Mesenchymal stem cell (in vitro differentiated cells and primary cell): ENCODE data around the gene KIF1A.
A peak's percentile ranks its signal among the peaks of the same experiment; 100 is the strongest.

ENCODE experiments used
- DNase-seq: peaks from one replicate; pipeline ENCODE4 v3.0.0-alpha.2; 2013
- H2AFZ ChIP-seq: one replicate; pipeline ENCODE4 v1.6.1; 2013; ENCODE audit warnings: low read depth, mild to moderate bottlenecking, control low read depth, inconsistent platforms, low read length, moderate library complexity
- H2AK5ac ChIP-seq: 2 replicates; pipeline ENCODE4 v1.6.1; 2013; ENCODE audit warnings: low read length, moderate library complexity, mild to moderate bottlenecking, inconsistent platforms; ENCODE audit not compliant: severe bottlenecking
- H2BK120ac ChIP-seq: one replicate; pipeline ENCODE4 v1.6.1; 2013; ENCODE audit warnings: low read depth, mild to moderate bottlenecking, inconsistent platforms, low read length, moderate library complexity
- H2BK12ac ChIP-seq, 2 experiments: one replicate each; pipeline ENCODE4 v1.6.1; 2013; ENCODE audit warnings: inconsistent platforms in 2 of 2, low read length in 2 of 2, mild to moderate bottlenecking in 2 of 2, moderate library complexity in 2 of 2, control low read depth in 1 of 2
- H2BK15ac ChIP-seq: one replicate; pipeline ENCODE4 v1.6.1; 2013; ENCODE audit warnings: mild to moderate bottlenecking, low read depth, inconsistent platforms; ENCODE audit not compliant: poor library complexity, severe bottlenecking
- H2BK5ac ChIP-seq: 2 replicates; pipeline ENCODE4 v1.6.1; 2013; ENCODE audit warnings: low read depth, mild to moderate bottlenecking, low read length, control low read depth, inconsistent platforms; ENCODE audit not compliant: poor library complexity, severe bottlenecking
- H3K14ac ChIP-seq, 2 experiments: one replicate each; pipeline ENCODE4 v1.6.1; 2013; ENCODE audit warnings: inconsistent platforms in 2 of 2, low read length in 2 of 2, control low read depth in 1 of 2, mild to moderate bottlenecking in 1 of 2, moderate library complexity in 1 of 2
- H3K18ac ChIP-seq, 2 experiments: one replicate each; pipeline ENCODE4 v1.6.1; 2013; ENCODE audit warnings: inconsistent platforms in 2 of 2, low read length in 2 of 2, control low read depth in 1 of 2, low read depth in 1 of 2, mild to moderate bottlenecking in 1 of 2
- H3K23ac ChIP-seq, 2 experiments: one replicate each; pipeline ENCODE4 v1.6.1; 2013; ENCODE audit warnings: inconsistent platforms in 2 of 2, low read length in 2 of 2, mild to moderate bottlenecking in 2 of 2, moderate library complexity in 2 of 2, control low read depth in 1 of 2
- H3K27ac ChIP-seq: 2 replicates; pipeline ENCODE4 v1.5.1; 2013; ENCODE audit warnings: mild to moderate bottlenecking, moderate library complexity, low read length, control low read depth, inconsistent platforms; ENCODE audit not compliant: poor library complexity, severe bottlenecking
- H3K27me3 ChIP-seq, 2 experiments: 2 replicates each; pipeline versions ENCODE4 v1.6.1 to v1.7.0; 2013; ENCODE audit warnings: low read length in 2 of 2, mild to moderate bottlenecking in 2 of 2, moderate library complexity in 2 of 2, control low read depth in 1 of 2, inconsistent platforms in 1 of 2; ENCODE audit not compliant: control insufficient read depth in 1 of 2, insufficient read depth in 1 of 2
- H3K36me3 ChIP-seq, 2 experiments: 2 replicates each; pipeline versions ENCODE4 v1.6.1 to v1.7.0; 2013; ENCODE audit warnings: low read length in 2 of 2, control low read depth in 1 of 2, inconsistent platforms in 1 of 2, low read depth in 1 of 2, mild to moderate bottlenecking in 1 of 2; ENCODE audit not compliant: insufficient read depth in 2 of 2, control insufficient read depth in 1 of 2
- H3K4ac ChIP-seq, 2 experiments: one replicate each; pipeline ENCODE4 v1.6.1; 2013; ENCODE audit warnings: inconsistent platforms in 2 of 2, low read length in 2 of 2, mild to moderate bottlenecking in 2 of 2, moderate library complexity in 2 of 2, control low read depth in 1 of 2, low read depth in 1 of 2
- H3K4me1 ChIP-seq: 2 replicates; pipeline ENCODE4 v1.6.1; 2013; ENCODE audit warnings: low read depth, low read length, control low read depth; ENCODE audit not compliant: control insufficient read depth, insufficient read depth
- H3K4me2 ChIP-seq: 2 replicates; pipeline ENCODE4 v1.6.1; 2013; ENCODE audit warnings: low read length, mild to moderate bottlenecking, inconsistent platforms; ENCODE audit not compliant: poor library complexity, severe bottlenecking
- H3K4me3 ChIP-seq, 2 experiments: 2 replicates each; pipeline versions ENCODE4 v1.5.1 to v1.7.0; 2013; ENCODE audit warnings: low read length in 2 of 2, mild to moderate bottlenecking in 2 of 2, control low read depth in 1 of 2, low read depth in 1 of 2; ENCODE audit not compliant: insufficient read depth in 1 of 2
- H3K79me1 ChIP-seq: replicated peaks from 2 replicates; pipeline ENCODE4 v1.6.1; 2013; ENCODE audit warnings: mild to moderate bottlenecking, control low read depth, low read length, inconsistent platforms; ENCODE audit not compliant: poor library complexity, severe bottlenecking
- H3K9ac ChIP-seq: 2 replicates; pipeline ENCODE4 v1.7.0; 2013; ENCODE audit warnings: mild to moderate bottlenecking, low read length, moderate library complexity
- H3K9me3 ChIP-seq: 2 replicates; pipeline ENCODE4 v1.7.0; 2013; ENCODE audit warnings: mild to moderate bottlenecking, low read length; ENCODE audit not compliant: control insufficient read depth
- H4K8ac ChIP-seq: one replicate; pipeline ENCODE4 v1.6.1; 2013; ENCODE audit warnings: inconsistent platforms, mild to moderate bottlenecking, low read length, moderate library complexity
- H4K91ac ChIP-seq: one replicate; pipeline ENCODE4 v1.6.1; 2013; ENCODE audit warnings: mild to moderate bottlenecking, low read length, inconsistent platforms
- WGBS: methylation state at CpG from one replicate; pipeline ENCODE4 v1.1.7; 2013; ENCODE audit warnings: mixed read lengths; 5-methylcytosine and 5-hydroxymethylcytosine counted together

Gene KIF1A

DNA sequence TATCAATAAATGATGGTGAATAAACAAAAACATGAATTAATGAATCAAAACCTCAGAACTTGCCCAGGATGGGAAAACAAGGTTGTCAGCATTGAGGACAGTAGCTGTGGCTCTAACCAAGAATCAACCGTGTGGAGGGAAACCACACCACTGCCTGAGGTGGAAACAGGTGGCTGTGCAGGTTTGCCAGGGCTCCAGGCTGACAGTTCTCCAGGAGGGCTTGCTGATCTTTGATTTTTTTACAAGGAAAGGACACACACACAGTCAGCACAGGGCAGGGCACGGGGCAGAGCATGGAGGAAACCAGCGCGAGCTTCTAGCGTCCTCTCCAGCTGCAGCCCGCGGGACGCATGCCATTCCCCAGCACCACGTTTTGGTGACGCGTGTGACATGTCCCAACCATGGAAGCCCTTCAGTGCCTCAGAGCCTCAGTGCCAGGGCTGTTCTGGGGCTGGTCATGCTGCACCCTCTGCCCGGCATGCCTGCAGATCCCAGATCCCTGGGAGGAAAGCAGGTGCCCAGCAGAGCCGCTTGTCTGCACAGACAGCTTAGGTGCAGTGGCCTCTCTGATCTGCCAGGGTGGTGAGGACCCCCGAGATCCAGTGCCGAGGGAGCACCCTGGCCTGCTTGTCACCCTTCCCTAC lies 32.8 kb upstream of the KIF1A start:
- no peak overlapping the region for H4K91ac ChIP-seq
- WGBS: 89% methylated on average over 15 of the region's 15 CpGs
- no peak overlapping the region for H3K4ac ChIP-seq
- no peak overlapping the region for H2BK5ac ChIP-seq
- H2BK12ac ChIP-seq: no peak overlapping the region
- no peak for DNase-seq
- H3K9me3 ChIP-seq: peaks cover 13% of the 10 kb centered on the region
- H3K4me2 ChIP-seq: no peak overlapping the region
- no peak overlapping the region for H2BK15ac ChIP-seq
- H3K4me1 ChIP-seq: peaks cover 3% of the 10 kb centered on the region
- no peak overlapping the region for H3K9ac ChIP-seq
- no peak overlapping the region for H3K27ac ChIP-seq
- H3K27me3 ChIP-seq: peaks cover 10 to 36% of the 10 kb centered on the region in 2 experiments
- H4K8ac ChIP-seq: no peak overlapping the region
- H3K36me3 ChIP-seq: no peaks in the 10 kb centered on the region
- no peak overlapping the region for H2BK120ac ChIP-seq
- no peak overlapping the region for H3K23ac ChIP-seq
- H3K14ac ChIP-seq: no peak overlapping the region
- no peak overlapping the region for H2AFZ ChIP-seq
- H3K79me1 ChIP-seq: no peaks in the 10 kb centered on the region
- no peak overlapping the region for H3K4me3 ChIP-seq
- no peak overlapping the region for H2AK5ac ChIP-seq
- H3K18ac ChIP-seq: no peak overlapping the region

DNA sequence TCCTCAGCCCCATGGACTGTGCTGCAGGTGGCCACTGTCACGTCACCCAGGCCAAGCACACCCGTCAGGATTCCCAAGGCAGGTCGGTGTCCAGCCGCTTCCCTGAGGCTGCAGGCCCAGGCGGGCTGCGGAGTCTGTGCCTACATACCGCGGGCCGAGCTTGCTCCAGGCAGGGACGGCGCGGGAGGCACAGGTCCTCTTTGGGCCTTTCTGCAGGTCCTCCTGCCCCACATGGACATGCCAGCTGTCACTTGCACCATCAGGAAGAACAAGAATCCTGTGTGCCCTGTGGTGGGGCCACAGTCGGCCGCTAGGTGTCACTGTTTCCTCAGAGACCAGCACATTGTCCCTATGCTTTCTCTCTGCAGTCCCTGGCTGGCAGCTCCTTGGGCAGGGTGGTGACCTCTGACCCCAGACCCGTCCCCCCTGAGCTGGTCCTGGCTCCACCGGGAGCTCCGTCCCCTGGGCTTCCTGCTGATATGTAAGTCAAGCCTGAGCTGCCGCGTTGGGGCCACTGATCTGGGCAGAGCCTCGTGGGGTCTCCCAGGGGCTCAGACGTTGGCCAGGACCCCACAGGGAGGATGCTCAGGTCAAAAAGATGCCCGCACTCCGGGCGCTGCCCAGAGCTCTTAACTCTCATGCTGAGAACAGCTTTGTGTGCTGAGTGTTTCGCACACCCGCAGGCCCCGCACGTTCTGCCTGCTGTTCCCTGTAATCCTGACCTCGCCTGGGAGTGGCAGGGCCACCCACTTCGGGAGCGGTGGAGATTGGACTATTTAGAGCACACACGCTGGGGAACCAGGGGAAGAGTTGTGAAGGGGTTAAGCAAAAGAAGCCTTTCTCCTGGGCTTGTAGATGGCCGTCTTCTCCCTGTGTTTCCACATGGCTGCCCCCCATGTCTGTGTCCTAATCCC lies 31.3 kb upstream of the KIF1A start:
- peak; percentile 73 for DNase-seq
- Histone ChIP-seq H2BK12ac (no peak overlapping the region), H2BK15ac (no peak overlapping the region)

GRCh38 chr2:240850756-240851077 lies 30.7 kb upstream of the KIF1A start:
- no peaks in the 10 kb centered on the region for H3K79me1 ChIP-seq
- H2AK5ac ChIP-seq: no peak overlapping the region
- no peak overlapping the region for H3K4ac ChIP-seq
- H4K8ac ChIP-seq: no peak overlapping the region
- no peak overlapping the region for H3K9ac ChIP-seq
- no peak overlapping the region for H2BK12ac ChIP-seq
- no peak overlapping the region for H3K23ac ChIP-seq
- peaks cover 13 to 35% of the 10 kb centered on the region in 2 experiments for H3K27me3 ChIP-seq
- H2AFZ ChIP-seq: no peak overlapping the region
- no peak overlapping the region for H4K91ac ChIP-seq
- no peak overlapping the region for H2BK15ac ChIP-seq
- 77% methylated on average over 11 of the region's 11 CpGs for WGBS
- no peak overlapping the region for H3K18ac ChIP-seq
- H3K27ac ChIP-seq: no peak overlapping the region
- H3K4me2 ChIP-seq: no peak overlapping the region
- no peak overlapping the region for H3K4me3 ChIP-seq
- H3K36me3 ChIP-seq: no peaks in the 10 kb centered on the region
- H2BK5ac ChIP-seq: no peak overlapping the region
- no peak overlapping the region for H2BK120ac ChIP-seq
- no peak for DNase-seq
- no peak overlapping the region for H3K14ac ChIP-seq
- H3K4me1 ChIP-seq: no peaks in the 10 kb centered on the region
- peaks cover 13% of the 10 kb centered on the region for H3K9me3 ChIP-seq

More for the DNA sequence above, 31.3 kb upstream of the KIF1A start:
- Histone ChIP-seq H3K23ac (no peak overlapping the region), H3K18ac (no peak overlapping the region), H4K91ac (no peak overlapping the region), H3K14ac (no peak overlapping the region), H3K27me3 (peaks cover 10 to 34% of the 10 kb centered on the region in 2 experiments), H2BK120ac (no peak overlapping the region), H3K4me2 (no peak overlapping the region), H4K8ac (no peak overlapping the region), H2AFZ (no peak overlapping the region), H3K27ac (no peak overlapping the region), H3K4me1 (no peaks in the 10 kb centered on the region), H3K36me3 (no peaks in the 10 kb centered on the region), H3K4ac (no peak overlapping the region), H2BK5ac (no peak overlapping the region), H3K4me3 (no peak overlapping the region), H3K9ac (no peak overlapping the region), H3K79me1 (no peaks in the 10 kb centered on the region), H3K9me3 (peaks cover 13% of the 10 kb centered on the region), H2AK5ac (no peak overlapping the region)
- 47% methylated on average over 33 of the region's 33 CpGs for WGBS

DNA sequence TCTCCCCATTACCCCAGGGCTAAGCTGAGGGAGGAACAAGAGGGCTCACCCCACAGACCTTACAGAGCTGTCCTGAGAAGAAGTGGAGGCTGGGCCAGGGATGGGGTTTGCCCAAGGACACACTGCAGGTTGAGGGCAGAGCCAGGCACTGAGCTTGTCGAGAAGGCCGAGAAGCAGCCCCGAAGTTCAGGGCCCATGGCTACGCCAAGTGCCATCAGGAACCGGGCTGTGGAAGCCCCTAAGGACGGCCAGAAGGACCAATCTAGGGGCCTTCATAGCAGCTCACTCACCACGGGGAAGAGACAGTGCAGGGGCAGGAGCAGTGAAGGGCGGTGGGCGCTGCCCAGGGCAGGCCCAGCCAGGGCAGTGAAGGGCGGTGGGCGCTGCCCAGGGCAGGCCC lies 30.0 kb upstream of the KIF1A start:
- H2AFZ ChIP-seq: no peak overlapping the region
- WGBS: 84% methylated on average over 11 of the region's 11 CpGs
- no peak for DNase-seq
- H3K4me3 ChIP-seq: no peak overlapping the region
- peaks cover 11% of the 10 kb centered on the region for H3K9me3 ChIP-seq
- H2BK5ac ChIP-seq: no peak overlapping the region
- H4K91ac ChIP-seq: no peak overlapping the region
- H2AK5ac ChIP-seq: no peak overlapping the region
- H3K4me1 ChIP-seq: no peaks in the 10 kb centered on the region
- H3K23ac ChIP-seq: no peak overlapping the region
- no peak overlapping the region for H3K4ac ChIP-seq
- H3K9ac ChIP-seq: no peak overlapping the region
- H4K8ac ChIP-seq: no peak overlapping the region
- H3K36me3 ChIP-seq: no peaks in the 10 kb centered on the region
- no peak overlapping the region for H2BK12ac ChIP-seq
- no peak overlapping the region for H3K4me2 ChIP-seq
- no peak overlapping the region for H3K27ac ChIP-seq
- no peaks in the 10 kb centered on the region for H3K79me1 ChIP-seq
- peaks cover 16 to 42% of the 10 kb centered on the region in 2 experiments for H3K27me3 ChIP-seq
- H2BK15ac ChIP-seq: no peak overlapping the region
- H2BK120ac ChIP-seq: no peak overlapping the region
- H3K14ac ChIP-seq: no peak overlapping the region
- H3K18ac ChIP-seq: no peak overlapping the region
